ENCODE results near the gene ZGPAT.

DNA sequence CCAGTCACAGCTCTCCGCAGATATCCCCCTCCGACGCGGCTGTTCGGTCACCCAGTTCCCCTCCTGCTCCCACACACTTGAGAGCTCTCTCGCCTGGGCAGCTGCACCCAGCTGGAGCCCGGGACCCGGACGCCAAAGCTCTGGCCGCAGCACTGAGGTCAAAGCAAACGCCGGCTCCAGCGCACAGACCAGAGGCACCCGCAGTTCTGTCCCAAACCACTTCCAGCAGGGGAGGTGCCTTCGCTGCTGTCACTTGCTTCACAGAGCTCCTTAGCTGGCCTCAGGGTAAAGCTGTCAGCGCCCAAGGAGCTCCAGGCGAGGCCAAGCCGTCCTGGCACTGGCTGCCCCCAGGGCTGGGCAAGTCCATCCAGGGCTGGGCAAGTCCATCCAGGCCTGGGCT, 59.6 kb downstream of the ZGPAT start:
- TF ChIP-seq EZH2 (IDR thresholded peaks at IDR 0.05; ENCODE audit: borderline replicate concordance, insufficient read depth, low read depth, low read length, poor library complexity, severe bottlenecking), result no peak
- TF ChIP-seq, protein P1, sequence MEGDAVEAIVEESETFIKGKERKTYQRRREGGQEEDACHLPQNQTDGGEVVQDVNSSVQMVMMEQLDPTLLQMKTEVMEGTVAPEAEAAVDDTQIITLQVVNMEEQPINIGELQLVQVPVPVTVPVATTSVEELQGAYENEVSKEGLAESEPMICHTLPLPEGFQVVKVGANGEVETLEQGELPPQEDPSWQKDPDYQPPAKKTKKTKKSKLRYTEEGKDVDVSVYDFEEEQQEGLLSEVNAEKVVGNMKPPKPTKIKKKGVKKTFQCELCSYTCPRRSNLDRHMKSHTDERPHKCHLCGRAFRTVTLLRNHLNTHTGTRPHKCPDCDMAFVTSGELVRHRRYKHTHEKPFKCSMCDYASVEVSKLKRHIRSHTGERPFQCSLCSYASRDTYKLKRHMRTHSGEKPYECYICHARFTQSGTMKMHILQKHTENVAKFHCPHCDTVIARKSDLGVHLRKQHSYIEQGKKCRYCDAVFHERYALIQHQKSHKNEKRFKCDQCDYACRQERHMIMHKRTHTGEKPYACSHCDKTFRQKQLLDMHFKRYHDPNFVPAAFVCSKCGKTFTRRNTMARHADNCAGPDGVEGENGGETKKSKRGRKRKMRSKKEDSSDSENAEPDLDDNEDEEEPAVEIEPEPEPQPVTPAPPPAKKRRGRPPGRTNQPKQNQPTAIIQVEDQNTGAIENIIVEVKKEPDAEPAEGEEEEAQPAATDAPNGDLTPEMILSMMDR (IDR thresholded peaks at IDR 0.05), result no peak
